Retina (tissue), 1 donor: Measurements from ENCODE around the gene MED13L.

Source experiments
- DNase-seq: peaks from one replicate; pipeline ENCODE4 v3.0.0-alpha.2; 2016

The MED13L gene

DNA sequence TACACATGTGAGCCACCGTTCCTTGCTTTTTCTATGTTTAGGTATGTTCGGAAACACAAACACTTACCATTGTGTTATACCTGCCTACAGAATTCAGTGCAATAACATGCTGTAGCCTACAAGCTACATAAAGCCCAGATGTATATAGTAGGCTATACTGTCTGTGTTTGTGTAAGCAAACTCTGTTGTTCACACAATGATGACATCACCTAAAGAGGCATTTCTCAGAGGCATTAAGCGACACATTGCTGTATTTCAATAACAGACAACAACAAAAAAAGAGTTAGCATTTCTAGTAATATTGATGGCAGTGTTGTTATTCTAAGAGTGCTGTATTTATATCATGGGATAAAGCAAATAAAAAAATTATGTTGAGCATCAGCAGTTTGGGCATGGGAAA is 70.2 kb downstream of the MED13L start:
- no peak for DNase-seq

DNA sequence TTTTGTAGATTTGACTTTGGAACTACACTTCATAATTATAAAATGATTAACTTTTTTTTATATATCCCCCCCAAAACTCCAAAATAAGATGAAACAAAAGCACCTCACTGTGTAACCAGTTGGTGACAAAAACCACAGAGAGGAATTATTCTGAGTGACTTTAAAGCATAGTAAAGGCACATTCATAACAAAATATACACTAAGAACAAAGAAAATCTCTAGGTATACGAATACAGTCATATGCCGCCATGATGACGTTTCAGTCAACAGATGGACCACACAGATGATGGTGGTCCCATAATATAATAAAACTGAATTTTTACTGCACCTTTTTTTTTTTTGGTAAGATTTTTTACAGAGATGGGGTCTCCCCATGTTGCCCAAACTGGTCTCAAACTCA is 70.7 kb downstream of the MED13L start:
- DNase-seq: no peak

DNA sequence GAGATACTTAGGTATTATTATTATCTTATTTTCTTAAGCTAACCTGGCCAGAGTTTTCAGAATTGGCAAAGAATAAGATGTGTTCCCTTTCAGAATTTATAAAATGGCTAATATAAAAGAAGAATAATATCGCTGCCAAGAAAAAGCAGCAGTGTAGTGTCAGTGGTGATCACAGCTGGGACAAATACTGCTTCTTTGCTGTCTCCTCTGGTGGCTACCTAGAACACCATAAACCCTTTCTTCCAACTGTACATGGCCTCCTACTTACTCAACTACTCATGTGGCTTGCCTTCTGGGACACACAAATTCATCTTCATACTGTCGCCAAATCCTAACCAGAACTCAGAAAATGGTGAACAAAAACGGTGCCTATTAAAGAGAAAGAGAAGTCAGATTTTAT is 72.7 kb downstream of the MED13L start:
- DNase-seq: no peak

DNA sequence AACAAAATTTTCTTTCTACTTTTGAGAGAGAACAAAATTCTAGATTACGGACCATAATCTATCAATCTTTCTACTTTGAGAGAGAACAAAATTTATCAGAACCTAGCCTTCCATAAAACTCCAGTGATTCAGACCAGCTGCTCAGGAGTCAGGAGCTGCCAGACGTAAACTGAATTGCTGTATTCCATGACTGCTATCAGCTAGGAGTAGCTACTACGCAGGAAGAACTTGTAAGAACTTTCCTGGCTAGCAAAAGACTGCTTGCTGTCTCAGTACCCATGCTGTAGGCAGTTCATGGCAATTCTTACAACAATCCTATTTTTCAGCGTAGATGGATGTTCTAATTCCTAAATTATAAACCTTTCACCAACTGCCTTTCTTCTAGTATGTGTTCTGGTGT is 73.3 kb downstream of the MED13L start:
- DNase-seq: no peak

DNA sequence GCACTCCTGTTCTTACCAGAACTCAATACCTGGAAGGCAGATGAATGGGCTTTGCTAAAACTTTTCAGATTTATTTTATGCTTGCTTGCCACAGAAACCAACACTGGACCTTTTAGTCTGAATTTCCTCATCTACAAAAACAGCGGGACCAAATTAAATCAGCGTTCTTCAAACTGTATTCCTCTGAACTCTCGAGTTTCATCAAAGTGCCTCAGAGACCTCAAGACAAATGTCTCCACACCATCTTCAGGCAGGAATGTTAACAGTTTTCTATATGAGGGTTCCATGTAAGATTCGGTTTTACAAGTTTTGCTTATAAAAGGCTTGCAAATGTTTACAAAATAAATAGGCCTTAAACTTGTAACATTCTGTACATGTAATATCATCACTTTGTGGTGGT is 74.6 kb downstream of the MED13L start:
- DNase-seq: no peak

DNA sequence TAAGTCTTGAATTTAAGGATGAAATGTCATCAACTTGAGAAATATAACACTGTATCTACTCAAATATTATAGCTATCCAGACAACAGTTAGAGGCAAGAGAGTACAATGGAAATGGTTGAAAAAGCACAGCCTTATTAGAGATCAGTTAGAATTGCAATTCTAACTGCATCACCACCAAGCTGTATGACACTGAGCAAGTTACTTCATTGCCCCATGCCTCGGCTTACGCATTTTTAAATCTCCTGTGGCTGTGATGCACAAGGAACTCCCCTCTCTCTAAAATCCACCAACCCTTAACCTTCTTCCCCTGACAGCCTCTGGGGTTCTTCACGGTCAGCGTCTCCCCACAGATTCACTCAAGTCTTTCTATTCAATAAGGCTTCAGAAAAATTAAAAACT is 75.1 kb downstream of the MED13L start:
- no peak for DNase-seq

DNA sequence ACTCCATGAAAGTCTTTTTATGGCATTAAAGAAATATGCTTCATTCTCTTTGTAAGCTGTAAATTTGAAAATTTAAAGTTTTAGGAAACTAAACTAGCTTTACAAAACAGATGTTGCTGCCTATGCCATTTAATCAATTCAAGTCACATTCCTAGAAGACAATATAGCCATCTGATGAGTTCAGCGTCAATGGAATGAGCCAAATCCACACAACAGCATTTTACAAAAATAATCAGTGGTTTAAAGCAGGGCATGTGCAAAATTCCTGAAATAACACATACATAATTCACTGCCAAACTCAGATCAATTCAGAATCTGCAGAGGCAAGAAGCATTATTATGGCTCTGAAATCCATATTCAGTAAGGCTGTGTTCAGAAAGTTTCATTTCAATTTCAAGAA is 75.6 kb downstream of the MED13L start:
- DNase-seq: no peak

DNA sequence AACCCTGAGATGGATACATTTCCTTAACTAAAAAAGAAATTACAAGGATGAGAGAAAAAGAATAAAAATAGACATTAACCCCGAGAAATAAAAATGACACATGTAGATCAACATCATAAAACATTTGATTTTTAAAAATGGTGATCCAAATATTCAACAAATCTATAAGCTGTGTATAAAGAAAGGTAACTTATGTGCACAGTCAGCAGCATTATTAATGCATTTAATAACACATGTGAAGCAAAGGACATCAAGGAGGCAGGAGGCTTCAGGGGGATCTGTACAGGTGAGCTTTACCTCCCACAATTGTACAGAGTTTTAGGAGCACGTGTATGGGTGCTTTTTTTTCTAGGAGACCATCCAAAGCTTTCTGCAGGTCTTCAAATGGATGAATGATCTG is 76.1 kb downstream of the MED13L start:
- DNase-seq: no peak

DNA sequence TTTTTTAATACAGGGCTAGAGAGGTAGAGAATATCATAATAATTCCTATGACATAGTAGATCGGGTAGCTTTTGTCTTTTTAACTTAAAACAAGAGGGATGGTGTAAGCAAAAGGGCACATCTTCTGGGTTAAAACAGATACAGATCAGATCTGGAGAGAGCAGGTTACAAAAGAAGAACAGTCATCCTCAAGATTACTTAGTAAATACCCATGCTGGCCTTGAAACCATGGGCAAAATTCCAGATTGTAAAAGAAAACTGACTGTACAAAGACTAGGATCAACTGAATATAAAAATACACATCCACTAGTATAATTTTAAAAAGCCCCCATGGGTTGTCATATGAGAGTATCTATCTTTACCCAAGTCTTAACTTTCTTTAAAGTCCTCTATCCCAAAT is 76.7 kb downstream of the MED13L start:
- DNase-seq: no peak

DNA sequence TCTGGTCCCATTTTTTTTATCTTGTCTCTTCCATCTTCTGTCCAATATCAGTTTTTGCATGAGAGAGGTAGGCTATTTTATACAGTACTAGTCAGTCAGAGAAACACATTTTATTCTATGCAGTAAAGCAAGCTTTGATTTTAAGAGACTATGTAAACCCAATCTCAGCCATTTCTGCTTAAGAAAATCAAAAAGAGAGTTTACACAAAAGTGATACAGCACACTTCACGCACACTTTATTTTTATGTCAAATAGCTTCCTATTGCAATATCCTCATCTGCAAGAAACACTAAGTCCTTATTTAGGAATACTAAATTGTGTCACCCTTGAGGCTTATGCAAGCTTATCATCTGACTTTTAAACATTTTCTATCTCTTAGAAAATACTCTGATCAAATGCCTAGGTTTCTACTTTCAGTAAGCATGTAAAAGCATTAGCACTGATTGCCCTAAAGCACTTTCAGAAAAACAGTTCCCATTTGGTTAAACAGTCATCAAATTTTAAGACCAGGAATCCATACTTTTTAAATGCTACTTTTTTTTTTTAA is 78.3 kb downstream of the MED13L start:
- no peak for DNase-seq

DNA sequence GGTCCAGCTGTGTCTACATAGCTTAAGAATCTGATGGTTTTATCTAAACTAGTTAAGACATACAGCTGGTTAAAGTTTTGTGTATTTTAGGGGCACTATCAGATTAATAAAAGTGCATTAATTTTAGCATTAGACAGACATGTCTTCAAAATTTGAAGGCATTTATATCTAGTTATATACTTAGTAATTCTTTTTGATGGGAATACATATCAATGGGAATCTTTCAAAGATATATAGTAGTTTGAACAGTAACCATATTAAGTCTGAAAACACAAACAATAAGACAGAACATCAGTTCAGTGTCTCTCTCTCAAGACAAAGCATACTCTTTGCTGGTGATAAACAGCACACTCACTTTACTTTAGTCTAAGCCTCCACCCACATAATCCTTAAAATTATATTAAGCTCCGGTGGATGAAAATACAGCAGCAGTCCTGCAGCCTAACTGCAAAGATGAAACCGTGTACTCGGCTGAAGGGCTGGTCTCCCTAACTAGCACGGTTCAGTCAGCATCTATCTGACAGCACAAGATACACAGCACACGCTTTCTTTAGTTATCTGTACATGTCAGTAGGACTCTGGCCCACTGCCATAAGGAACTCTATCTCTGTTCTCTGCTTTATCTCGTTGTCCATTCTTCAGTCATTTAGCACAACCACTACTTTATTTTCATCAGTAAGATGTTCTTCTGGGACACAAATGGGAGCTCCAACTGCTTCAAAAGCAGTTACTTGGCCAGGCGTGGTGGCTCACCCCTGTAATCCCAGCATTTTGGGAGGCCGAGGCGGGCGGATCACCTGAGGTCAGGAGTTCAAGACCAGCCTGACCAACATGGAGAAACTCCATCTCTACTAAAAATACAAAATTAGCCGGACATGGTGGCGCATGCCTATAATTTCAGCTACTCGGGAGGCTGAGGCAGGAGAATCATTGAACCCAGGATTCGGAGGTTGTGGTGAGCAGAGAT is 80.5 kb downstream of the MED13L start:
- no peak for DNase-seq

DNA sequence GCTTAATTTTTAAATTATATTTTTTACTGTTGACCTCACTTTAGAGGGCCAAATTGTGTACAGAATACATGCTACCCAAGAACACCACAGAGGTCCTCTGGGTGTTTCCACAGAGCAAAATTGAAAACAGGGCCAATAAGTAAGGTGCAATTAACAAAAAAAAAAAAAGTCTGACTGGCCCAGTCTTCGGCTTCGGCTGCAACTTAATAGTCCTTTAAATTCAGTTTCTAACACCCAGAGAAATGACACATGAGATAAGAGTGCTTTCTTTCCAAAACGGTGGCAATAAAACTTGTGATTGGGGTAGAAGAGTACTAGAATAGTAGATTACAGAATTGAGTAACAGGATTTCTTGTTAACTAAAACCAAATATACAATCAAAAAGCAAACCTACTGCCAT is 81.3 kb downstream of the MED13L start:
- DNase-seq: no peak

DNA sequence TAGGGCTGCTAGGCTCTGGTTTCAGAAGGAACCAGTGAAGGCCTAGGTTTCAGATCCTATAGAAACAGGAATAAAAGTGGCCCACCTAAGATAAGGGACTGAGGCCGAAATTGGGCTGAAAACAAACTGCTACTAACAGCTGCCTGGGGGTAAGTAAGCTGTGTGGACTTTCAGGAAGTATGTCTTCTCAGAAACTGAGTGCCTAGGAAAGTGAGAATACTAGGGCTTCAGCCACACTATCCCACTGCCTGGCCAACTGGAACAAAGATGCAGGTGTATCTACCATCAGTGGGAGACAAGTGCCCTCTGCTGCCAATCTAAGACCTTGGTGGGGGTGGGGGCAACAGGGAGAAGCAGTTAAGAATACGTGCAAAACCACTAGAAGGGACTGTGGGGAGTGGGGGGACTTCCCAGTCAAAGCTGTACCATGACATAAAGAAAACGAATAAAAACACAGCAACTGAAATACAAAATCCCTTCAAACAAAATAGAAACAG is 82.5 kb downstream of the MED13L start:
- DNase-seq: no peak

DNA sequence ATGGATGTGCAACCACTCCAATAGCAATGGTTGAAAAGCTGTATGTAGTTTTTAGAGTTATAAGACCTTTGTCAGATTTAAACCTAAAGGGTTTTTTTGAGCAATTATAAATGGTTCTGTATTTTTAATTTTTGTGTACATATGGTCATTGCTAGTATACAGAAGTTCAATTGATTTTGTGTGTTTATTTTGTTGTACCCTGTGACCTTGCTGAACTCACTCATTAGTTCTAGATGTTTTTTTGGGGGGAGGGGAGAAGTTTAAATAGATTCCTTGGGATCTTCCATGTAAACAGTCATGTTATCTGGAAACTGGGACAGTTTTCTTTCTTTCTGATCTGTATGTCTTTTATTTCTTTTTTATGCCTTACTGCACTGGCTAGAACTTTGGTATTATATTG is 87.8 kb downstream of the MED13L start:
- DNase-seq: no peak

DNA sequence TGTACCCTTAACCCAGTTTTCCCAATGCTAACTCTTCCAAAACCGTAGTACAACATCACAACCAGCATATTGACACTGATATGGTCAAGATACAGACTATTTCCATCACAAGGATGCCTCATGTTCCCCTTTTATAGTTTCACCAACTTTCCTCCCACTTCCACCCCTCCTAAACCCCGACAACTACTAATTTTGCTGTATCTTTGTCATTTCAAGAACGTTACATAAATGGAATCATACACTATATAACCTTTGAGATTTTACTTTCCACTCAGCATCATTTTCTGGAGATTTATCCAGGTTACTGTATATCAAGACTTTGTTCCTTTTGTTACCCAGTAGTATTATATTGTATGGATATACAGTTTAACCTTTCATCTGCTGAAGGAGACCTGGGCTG is 88.9 kb downstream of the MED13L start:
- no peak for DNase-seq

DNA sequence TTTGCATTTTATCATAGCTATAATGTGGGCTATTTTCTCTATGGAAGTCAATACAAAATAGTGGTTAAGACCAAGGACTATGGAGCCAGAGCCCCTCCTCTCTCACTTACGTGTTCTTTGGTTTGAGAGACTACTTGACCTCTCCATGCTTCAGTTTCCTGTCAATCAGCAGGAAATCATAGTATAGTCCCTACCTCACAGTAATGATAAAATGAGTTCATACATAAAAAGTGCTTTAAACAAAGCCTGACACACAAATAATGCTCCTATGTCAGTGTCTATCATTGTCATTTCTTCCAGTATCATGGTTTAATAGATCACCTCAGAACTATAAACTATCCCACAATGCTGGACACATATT is 90.4 kb downstream of the MED13L start:
- DNase-seq: peak; percentile 21

DNA sequence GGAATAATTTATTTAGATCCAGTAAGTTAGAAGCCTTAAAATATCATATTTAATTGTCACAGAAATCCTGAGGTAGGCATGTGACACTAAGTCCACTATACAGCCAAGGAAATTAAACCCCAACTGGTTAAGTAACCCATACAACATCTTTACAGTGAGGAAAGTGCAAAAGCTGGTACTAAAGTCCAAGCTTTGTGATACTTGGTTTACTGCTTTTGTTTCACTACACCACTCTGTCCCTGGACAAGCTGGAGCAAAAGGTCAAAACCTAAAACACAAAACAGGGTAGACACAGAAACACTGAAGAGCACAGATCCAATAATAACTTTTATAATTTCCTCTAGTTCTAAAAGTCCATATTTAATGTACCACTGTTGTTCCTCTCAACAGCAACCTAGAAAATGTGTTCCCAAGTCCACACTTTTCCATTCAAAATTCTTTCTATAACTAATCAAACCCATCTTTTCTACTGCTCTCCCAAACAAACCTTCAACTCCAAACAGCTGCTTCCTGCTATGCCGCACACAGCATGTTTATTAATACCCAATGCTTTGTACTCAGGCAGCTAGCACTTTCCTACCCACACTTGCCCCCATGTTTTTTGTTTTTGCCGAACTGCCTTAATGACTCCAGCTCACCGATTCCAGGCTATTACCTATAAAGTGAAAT is 90.9 kb downstream of the MED13L start:
- peak; percentile 20 for DNase-seq

DNA sequence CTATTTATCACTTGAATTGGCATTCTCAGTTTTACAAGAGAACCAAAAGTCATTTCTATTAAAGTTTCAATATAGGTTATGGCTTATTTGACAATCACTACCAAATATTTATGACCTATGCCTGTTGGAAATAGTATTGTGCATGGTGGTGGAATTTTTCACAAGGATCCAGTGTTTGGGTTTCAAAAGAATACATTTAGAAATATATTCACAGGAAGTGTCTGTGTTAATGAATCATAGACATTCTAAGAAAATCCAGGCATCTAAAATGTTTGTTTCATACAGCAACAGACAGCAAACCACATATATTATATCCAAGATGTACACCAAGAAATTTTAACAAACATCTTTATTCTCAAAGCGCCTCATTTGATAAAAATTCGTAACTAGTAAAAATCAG is 92.7 kb downstream of the MED13L start:
- no peak for DNase-seq

DNA sequence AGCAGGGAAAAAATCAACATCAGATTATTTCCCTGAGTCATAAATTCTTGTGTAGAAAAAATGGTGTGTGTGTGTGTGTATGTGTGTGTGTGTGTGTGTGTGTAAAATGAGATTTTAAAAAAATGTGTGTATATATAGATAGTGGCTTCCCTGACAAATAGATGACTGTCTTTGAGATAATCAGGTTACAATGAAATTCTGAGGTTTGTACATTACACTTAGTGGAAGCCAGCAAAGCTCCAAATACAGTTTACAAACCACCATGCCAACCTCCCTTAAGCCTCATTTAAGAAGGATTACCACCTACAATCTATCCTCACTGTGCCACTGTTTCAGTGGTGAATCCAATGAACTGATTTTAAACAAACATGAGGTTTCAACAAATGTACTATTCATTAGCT is 93.8 kb downstream of the MED13L start:
- DNase-seq: no peak

DNA sequence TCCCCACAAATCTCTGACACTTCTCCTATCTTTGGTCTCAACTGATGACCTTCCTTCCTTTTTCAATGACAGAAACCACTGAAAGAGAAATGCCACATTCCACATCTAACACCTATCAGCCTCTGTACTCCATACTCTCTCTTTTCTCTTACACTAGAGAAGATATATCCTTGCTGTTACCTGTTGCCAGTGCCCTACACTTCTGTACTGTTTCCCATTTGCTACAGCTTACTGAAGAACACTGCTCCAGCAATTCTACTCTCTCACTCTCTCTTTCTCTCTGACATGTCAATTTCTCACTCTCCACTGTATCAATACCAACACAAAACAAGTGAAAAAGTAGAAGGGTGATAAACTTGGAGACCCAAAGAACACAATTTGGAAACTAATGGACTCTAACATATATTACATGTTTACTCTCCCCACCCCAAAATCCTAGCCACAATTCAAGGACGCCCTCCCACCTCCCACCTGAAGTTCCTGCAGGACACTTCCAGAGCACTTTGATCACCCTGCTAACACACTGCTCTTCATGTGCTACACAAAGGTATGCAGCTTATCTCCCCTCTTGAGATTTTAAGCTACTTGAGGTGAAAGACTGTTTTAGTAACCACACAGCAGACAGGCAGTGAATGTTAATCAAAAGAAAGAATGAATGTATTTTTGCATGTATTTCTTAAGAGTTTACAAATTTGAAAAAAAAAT is 95.0 kb downstream of the MED13L start:
- no peak for DNase-seq

DNA sequence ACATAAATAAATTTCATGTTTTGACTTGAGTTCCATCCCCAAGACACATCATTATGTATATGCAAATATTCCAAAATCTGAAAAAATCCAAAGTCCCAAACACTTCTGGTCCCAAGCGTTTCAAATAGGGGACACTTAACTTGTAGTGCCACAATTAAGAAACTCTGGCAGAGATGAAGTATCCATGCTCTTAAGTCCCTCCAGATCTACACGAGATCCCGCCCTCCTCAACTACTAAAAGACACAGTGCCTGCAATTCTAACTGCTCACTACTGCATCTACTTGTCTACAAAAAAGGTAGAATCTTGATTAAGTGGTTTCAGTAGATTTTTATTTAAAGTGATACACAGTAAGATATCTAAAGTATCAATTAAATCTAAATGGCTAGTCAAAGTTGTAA is 97.0 kb downstream of the MED13L start:
- no peak for DNase-seq

DNA sequence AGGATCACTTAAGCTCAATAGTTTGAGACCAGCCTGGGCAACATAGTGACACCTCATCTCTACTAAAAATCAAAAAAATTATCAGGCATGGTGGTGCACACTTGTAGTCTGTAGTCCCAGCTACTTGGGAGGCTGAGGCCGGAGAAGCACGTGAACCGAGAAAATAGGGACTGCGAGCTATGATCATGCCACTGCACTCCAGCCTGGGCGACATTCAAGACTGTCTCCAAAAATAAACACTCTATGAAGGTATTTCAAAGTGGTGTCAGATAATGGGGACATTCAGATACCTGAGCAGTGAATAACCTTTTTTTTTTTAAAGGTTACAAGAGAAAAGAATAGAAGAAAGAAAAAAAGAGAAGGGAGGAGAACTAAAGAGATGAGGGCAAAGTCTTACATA is 98.1 kb downstream of the MED13L start:
- DNase-seq: no peak

DNA sequence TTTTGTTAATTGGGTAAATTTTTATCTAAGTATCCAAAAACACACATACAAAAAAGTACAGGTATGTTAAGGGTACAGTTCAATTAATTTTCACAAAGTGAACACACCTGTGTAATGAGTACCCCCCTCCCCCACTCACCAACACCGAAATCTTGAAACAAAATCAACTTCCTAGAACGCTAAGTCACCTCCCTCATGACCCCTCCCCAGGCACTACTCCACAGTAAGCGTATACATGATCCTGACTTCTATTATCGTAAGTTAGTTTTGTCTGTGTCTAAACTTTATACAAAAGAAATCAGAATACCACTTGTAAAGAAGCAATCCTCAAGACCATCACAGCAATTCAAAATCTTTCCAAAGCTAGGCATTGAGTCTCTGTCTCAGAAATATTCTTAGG is 100.5 kb downstream of the MED13L start:
- no peak for DNase-seq
